Sigmoid colon (tissue), 3 donors: ENCODE data around the gene NFIC.

Experiments
- CTCF ChIP-seq, 4 experiments: fragments of 450-650 bp in 3 of 4; fragments of 200-600 bp in 1 of 4; IDR thresholded peaks; one replicate each; pipeline ENCODE4 v1.5.1; 2016 to 2019; ENCODE audit warnings: antibody characterized with exemption in 4 of 4, mild to moderate bottlenecking in 3 of 4, moderate library complexity in 2 of 4
- POLR2A ChIP-seq, 2 donors: fragments of 450-650 bp; IDR thresholded peaks; one replicate each; pipeline ENCODE4 v1.6.1; 2016; ENCODE audit warnings: antibody characterized with exemption in 2 of 2, mild to moderate bottlenecking in 2 of 2, moderate library complexity in 2 of 2

DNA sequence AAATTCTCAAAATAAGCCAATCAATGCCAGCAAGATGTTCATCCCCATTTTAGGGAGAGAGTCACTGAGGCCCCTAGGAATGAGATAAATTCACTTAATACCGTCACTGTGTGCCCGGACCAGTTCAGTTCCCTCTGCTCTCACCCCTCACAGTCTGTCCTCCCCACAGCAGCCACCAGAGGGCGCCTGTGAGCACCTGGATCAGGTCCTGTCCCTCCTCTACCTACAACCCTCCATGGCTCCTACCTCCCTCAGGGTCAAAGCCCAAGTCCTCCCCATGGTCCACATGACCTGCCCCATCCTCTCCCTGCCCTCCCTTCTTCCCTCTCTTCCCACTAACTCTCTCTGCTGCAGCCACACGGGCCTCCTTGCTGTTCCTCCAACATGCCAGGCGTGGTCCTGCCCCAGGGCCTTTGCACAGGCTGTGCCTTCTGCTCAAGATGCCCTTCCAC, 42.0 kb upstream of the NFIC start:
- peak; percentile 54 to 66 (median 58) for TF ChIP-seq CTCF (IDR thresholded peaks at IDR 0.05)
- no peak for TF ChIP-seq POLR2A (IDR thresholded peaks at IDR 0.05)
